ENCODE results near the gene UIMC1. TPM values are rescaled to one million over a fixed set of nuclear protein-coding genes. Genes with fewer than 3 reads are reported as not detected.
"Not testable (repeated sequence)": the region's sequence is repeated elsewhere in the genome, so short reads cannot be mapped to it uniquely, and the experiment has no call there.

UIMC1 gene
- total RNA-seq, 1 experiment from 2014 or later: 96.3 TPM

GRCh38 chr5:176994460-176995121, 12.0 kb downstream of the UIMC1 start:
- no TSS peak for BruUV-seq (replicated peaks)
- peak; percentile 75 for DNase-seq (ENCODE audit: unreplicated experiment)
- POLR2A ChIA-PET: interaction anchor here (0.6 to 1.2 kb wide), 5 partner anchors 10 to 1152 kb away, joined by 3 to 6 read pairs (median 3); partner anchors contain the start of gene UIMC1
- H3K27ac Mint-ChIP-seq (ENCODE audit: low read depth, unreplicated experiment): peak overlapping the region; percentile 59
- H3K36me3 Mint-ChIP-seq (ENCODE audit: insufficient read depth, unreplicated experiment): peaks cover 26% of the 10 kb centered on the region
- no peaks in the 10 kb centered on the region for H3K9me3 Mint-ChIP-seq (ENCODE audit: unreplicated experiment)
- TF ChIP-seq, protein P1, sequence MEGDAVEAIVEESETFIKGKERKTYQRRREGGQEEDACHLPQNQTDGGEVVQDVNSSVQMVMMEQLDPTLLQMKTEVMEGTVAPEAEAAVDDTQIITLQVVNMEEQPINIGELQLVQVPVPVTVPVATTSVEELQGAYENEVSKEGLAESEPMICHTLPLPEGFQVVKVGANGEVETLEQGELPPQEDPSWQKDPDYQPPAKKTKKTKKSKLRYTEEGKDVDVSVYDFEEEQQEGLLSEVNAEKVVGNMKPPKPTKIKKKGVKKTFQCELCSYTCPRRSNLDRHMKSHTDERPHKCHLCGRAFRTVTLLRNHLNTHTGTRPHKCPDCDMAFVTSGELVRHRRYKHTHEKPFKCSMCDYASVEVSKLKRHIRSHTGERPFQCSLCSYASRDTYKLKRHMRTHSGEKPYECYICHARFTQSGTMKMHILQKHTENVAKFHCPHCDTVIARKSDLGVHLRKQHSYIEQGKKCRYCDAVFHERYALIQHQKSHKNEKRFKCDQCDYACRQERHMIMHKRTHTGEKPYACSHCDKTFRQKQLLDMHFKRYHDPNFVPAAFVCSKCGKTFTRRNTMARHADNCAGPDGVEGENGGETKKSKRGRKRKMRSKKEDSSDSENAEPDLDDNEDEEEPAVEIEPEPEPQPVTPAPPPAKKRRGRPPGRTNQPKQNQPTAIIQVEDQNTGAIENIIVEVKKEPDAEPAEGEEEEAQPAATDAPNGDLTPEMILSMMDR (IDR thresholded peaks at IDR 0.05; ENCODE audit: unreplicated experiment): no peak
- H3K4me1 Mint-ChIP-seq (ENCODE audit: insufficient read depth, unreplicated experiment): peaks cover 40% of the 10 kb centered on the region
- intact Hi-C loops (cut with micrococcal nuclease): no loop called here
- CTCF ChIA-PET: interaction anchor here (0.6 to 1.0 kb wide), 3 partner anchors 11 to 118 kb away, joined by 3 read pairs; no protein-coding TSS in a partner anchor
- no peak overlapping the region for H3K4me3 Mint-ChIP-seq (ENCODE audit: unreplicated experiment)
- H3K27me3 Mint-ChIP-seq (ENCODE audit: insufficient read depth, unreplicated experiment): no peaks in the 10 kb centered on the region

GRCh38 chr5:176993081-176993480, 13.5 kb downstream of the UIMC1 start:
- DNase-seq (ENCODE audit: unreplicated experiment); H3K9me3 Mint-ChIP-seq (ENCODE audit: unreplicated experiment); intact Hi-C loops (cut with micrococcal nuclease); H3K4me3 Mint-ChIP-seq (ENCODE audit: unreplicated experiment); BruUV-seq (replicated peaks); H3K27me3 Mint-ChIP-seq (ENCODE audit: insufficient read depth, unreplicated experiment): not testable (repeated sequence)
- CTCF ChIA-PET: interaction anchor here (0.8 to 2.7 kb wide), 2 partner anchors 12 to 80 kb away, joined by 4 to 10 read pairs; no protein-coding TSS in a partner anchor
- H3K27ac Mint-ChIP-seq (ENCODE audit: low read depth, unreplicated experiment): peak overlapping the region; percentile 59
- H3K36me3 Mint-ChIP-seq (ENCODE audit: insufficient read depth, unreplicated experiment): peaks cover 21% of the 10 kb centered on the region
- POLR2A ChIA-PET: interaction anchor here (0.9 to 1.5 kb wide), 2 partner anchors 12 to 29 kb away, joined by 4 read pairs; no protein-coding TSS in a partner anchor
- peaks cover 40% of the 10 kb centered on the region for H3K4me1 Mint-ChIP-seq (ENCODE audit: insufficient read depth, unreplicated experiment)

DNA sequence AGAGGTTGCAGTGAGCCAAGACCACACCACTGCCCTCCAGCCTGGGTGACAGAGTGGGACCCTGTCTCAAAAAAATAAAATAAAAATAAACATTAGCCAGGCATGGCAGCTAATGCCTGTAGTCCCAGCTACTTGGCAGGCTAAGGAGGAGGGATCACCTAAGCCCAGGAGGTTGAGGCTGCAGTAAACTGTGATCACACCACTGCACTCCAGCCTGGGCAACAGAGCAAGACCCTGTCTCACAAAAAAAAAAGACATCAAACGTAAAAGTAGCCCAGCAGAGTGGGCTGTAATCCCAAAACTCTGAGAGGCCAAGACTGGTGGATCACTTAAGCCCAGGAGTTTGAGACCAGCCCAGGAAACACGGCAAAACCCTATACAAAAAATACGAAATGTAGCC, 19.0 kb downstream of the UIMC1 start:
- DNase-seq (ENCODE audit: unreplicated experiment): no peak
- CTCF ChIA-PET: no interaction called here
- POLR2A ChIA-PET: no interaction called here
- Mint-ChIP-seq H3K27me3 (ENCODE audit: insufficient read depth, unreplicated experiment) (no peaks in the 10 kb centered on the region), H3K36me3 (ENCODE audit: insufficient read depth, unreplicated experiment) (peaks cover 27% of the 10 kb centered on the region), H3K4me3 (ENCODE audit: unreplicated experiment) (no peak overlapping the region), H3K9me3 (ENCODE audit: unreplicated experiment) (no peaks in the 10 kb centered on the region), H3K4me1 (ENCODE audit: insufficient read depth, unreplicated experiment) (peaks cover 7% of the 10 kb centered on the region), H3K27ac (ENCODE audit: low read depth, unreplicated experiment) (no peak overlapping the region)
- TF ChIP-seq, protein P1 (IDR thresholded peaks at IDR 0.05; ENCODE audit: unreplicated experiment): no peak
- intact Hi-C loops (cut with micrococcal nuclease): no loop called here
- no TSS peak for BruUV-seq (replicated peaks)

DNA sequence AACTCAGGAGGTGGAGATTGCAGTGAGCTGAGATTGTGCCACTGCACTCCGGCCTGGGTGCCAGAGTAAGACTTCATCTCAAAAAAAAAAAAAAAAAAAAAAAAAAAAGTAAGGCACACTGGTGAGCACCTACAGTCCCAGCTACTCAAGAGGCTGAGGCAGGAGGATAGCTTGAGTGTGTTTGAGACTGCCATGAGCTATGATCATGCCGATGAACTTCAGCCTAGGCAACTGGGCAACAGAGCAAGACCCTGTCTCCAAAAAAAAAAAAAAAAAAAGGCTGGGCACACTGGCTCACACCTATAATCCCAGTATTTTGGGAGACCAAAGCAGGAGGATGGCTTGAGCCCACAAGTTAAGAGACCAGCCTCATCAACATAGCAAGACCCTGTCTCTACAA, 20.3 kb downstream of the UIMC1 start:
- CTCF ChIA-PET: interaction anchor here (1.1 kb wide), 1 partner anchor 11 kb away, joined by 5 read pairs; no protein-coding TSS in a partner anchor
- peaks cover 33% of the 10 kb centered on the region for H3K36me3 Mint-ChIP-seq (ENCODE audit: insufficient read depth, unreplicated experiment)
- no peaks in the 10 kb centered on the region for H3K9me3 Mint-ChIP-seq (ENCODE audit: unreplicated experiment)
- no TSS peak for BruUV-seq (replicated peaks)
- intact Hi-C loops (cut with micrococcal nuclease): no loop called here
- no peak overlapping the region for H3K27ac Mint-ChIP-seq (ENCODE audit: low read depth, unreplicated experiment)
- peaks cover 7% of the 10 kb centered on the region for H3K4me1 Mint-ChIP-seq (ENCODE audit: insufficient read depth, unreplicated experiment)
- TF ChIP-seq, protein P1 (IDR thresholded peaks at IDR 0.05; ENCODE audit: unreplicated experiment): no peak
- no peak overlapping the region for H3K4me3 Mint-ChIP-seq (ENCODE audit: unreplicated experiment)
- H3K27me3 Mint-ChIP-seq (ENCODE audit: insufficient read depth, unreplicated experiment): no peaks in the 10 kb centered on the region
- DNase-seq (ENCODE audit: unreplicated experiment): no peak
- POLR2A ChIA-PET: no interaction called here

Measured in MCF 10A (cell line).